GM23338 (cell line): Measurements from ENCODE around the gene NUP62CL. TPM values are rescaled to one million over a fixed set of nuclear protein-coding genes. Genes with fewer than 3 reads are reported as not detected.

ENCODE experiments used
- ATAC-seq: fragments of 200-7000 bp; cut with Tn5 transposase; 3 replicates; pipeline ENCODE4 v1.9.1; 2020
- DNase-seq: peaks from one replicate; pipeline ENCODE4 v3.0.0-alpha.2; 2015; ENCODE audit warnings: low spot score
- H2AFZ ChIP-seq: fragments of 200-600 bp; sonication (generic); 2 replicates; pipeline ENCODE4 v1.8.0; 2016; ENCODE audit warnings: antibody characterized with exemption, mild to moderate bottlenecking, moderate library complexity
- H3F3A ChIP-seq: fragments of 200-600 bp; sonication (generic); replicated peaks from 2 replicates; pipeline ENCODE4 v1.8.0; 2017; ENCODE audit warnings: antibody characterized with exemption, mixed run types, low read depth
- H3K27ac ChIP-seq: fragments of 200-600 bp; sonication (generic); 2 replicates; pipeline ENCODE4 v1.6.1; 2016; ENCODE audit warnings: low read depth
- H3K27me3 ChIP-seq: fragments of 200-600 bp; sonication (generic); 2 replicates; pipeline ENCODE4 v1.8.0; 2016; ENCODE audit warnings: mild to moderate bottlenecking, mixed run types, moderate library complexity; ENCODE audit not compliant: insufficient read depth
- H3K36me3 ChIP-seq: fragments of 200-600 bp; sonication (generic); 2 replicates; pipeline ENCODE4 v1.8.0; 2016; ENCODE audit warnings: mild to moderate bottlenecking; ENCODE audit not compliant: insufficient read depth
- H3K4me1 ChIP-seq: fragments of 200-600 bp; sonication (generic); 2 replicates; pipeline ENCODE4 v1.8.0; 2016; ENCODE audit warnings: mild to moderate bottlenecking, moderate library complexity; ENCODE audit not compliant: insufficient read depth
- H3K4me2 ChIP-seq: fragments of 200-600 bp; sonication (generic); 2 replicates; pipeline ENCODE4 v1.7.1; 2017; ENCODE audit warnings: mixed run types
- H3K4me3 ChIP-seq: fragments of 200-600 bp; sonication (generic); 2 replicates; pipeline ENCODE4 v1.6.1; 2016; ENCODE audit warnings: mixed run types
- H3K79me2 ChIP-seq: fragments of 200-600 bp; sonication (generic); replicated peaks from 2 replicates; pipeline ENCODE4 v1.8.0; 2017; ENCODE audit warnings: mild to moderate bottlenecking; ENCODE audit not compliant: insufficient read depth
- H3K9me2 ChIP-seq: fragments of 200-600 bp; sonication (generic); 2 replicates; pipeline ENCODE4 v1.8.0; 2017; ENCODE audit not compliant: insufficient read depth
- H4K20me1 ChIP-seq: fragments of 200-600 bp; sonication (generic); replicated peaks from 2 replicates; pipeline ENCODE4 v1.8.0; 2017; ENCODE audit warnings: mild to moderate bottlenecking; ENCODE audit not compliant: insufficient read depth
- H3K27ac Mint-ChIP-seq: 2 replicates; pipeline ENCODE4 v1.8.0; 2020; ENCODE audit warnings: inconsistent platforms, mild to moderate bottlenecking, moderate library complexity, mixed read lengths
- H3K27me3 Mint-ChIP-seq: 3 replicates; pipeline ENCODE4 v1.8.0; 2022; ENCODE audit warnings: low read depth, mild to moderate bottlenecking, moderate library complexity, mixed read lengths, inconsistent platforms; ENCODE audit not compliant: insufficient read depth, poor library complexity
- H3K36me3 Mint-ChIP-seq: 3 replicates; pipeline ENCODE4 v1.8.0; 2021; ENCODE audit warnings: low read depth, mild to moderate bottlenecking, inconsistent platforms, moderate library complexity, mixed read lengths
- H3K4me1 Mint-ChIP-seq: 3 replicates; pipeline ENCODE4 v1.8.0; 2020; ENCODE audit warnings: mild to moderate bottlenecking, inconsistent platforms, mixed read lengths
- H3K4me3 Mint-ChIP-seq: 3 replicates; pipeline ENCODE4 v1.8.0; 2021; ENCODE audit warnings: moderate library complexity, mild to moderate bottlenecking, inconsistent platforms, mixed read lengths
- H3K9me3 Mint-ChIP-seq: 3 replicates; pipeline ENCODE4 v1.8.0; 2020; ENCODE audit warnings: moderate library complexity, mild to moderate bottlenecking, inconsistent platforms, mixed read lengths
- CREB1 ChIP-seq: fragments of 250-450 bp; sonication (Bioruptor Pico); IDR thresholded peaks from 2 replicates; pipeline ENCODE4 v1.5.0; 2020; ENCODE audit warnings: low read depth, mild to moderate bottlenecking, moderate library complexity
- CTCF ChIP-seq, 2 experiments: fragments of 200-600 bp in 1 of 2; sonication (generic) in 1 of 2; conservative IDR thresholded peaks; 2 replicates each; pipeline versions ENCODE4 v1.5.1 to v1.6.1; 2016 to 2017; ENCODE audit warnings: antibody characterized with exemption in 2 of 2, low read depth in 2 of 2, mild to moderate bottlenecking in 2 of 2, moderate library complexity in 1 of 2
- ETS1 ChIP-seq: IDR thresholded peaks from 2 replicates; pipeline ENCODE4 v1.6.1; 2016; ENCODE audit warnings: antibody characterized with exemption
- EZH2 ChIP-seq: fragments of 200-600 bp; sonication (generic); IDR thresholded peaks from one replicate; pipeline ENCODE4 v1.8.0; 2017; ENCODE audit warnings: antibody characterized with exemption, mild to moderate bottlenecking, low read depth; ENCODE audit not compliant: unreplicated experiment
- EZH2phosphoT487 ChIP-seq: fragments of 200-600 bp; sonication (generic); IDR thresholded peaks from one replicate; pipeline ENCODE4 v1.8.1; 2018; ENCODE audit warnings: antibody characterized with exemption; ENCODE audit not compliant: unreplicated experiment
- JUNB ChIP-seq: IDR thresholded peaks from one replicate; pipeline ENCODE4 v1.6.1; 2016; ENCODE audit warnings: antibody characterized with exemption; ENCODE audit not compliant: unreplicated experiment
- NANOG ChIP-seq: IDR thresholded peaks from 2 replicates; pipeline ENCODE4 v1.6.1; 2016; ENCODE audit warnings: antibody characterized with exemption, borderline replicate concordance
- POLR2AphosphoS5 ChIP-seq: IDR thresholded peaks from 2 replicates; pipeline ENCODE4 v1.6.1; 2016; ENCODE audit warnings: antibody characterized with exemption, low read depth
- REST ChIP-seq: IDR thresholded peaks from one replicate; pipeline ENCODE4 v1.6.1; 2018; ENCODE audit warnings: antibody characterized with exemption; ENCODE audit not compliant: unreplicated experiment
- STAT1 ChIP-seq: IDR thresholded peaks from one replicate; pipeline ENCODE4 v1.6.1; 2016; ENCODE audit warnings: antibody characterized with exemption; ENCODE audit not compliant: unreplicated experiment
- ZNF114 ChIP-seq: fragments of 250-450 bp; sonication (Bioruptor Pico); IDR thresholded peaks from 2 replicates; pipeline ENCODE4 v1.5.0; 2020; ENCODE audit warnings: mild to moderate bottlenecking, moderate library complexity
- ZNF331 ChIP-seq: fragments of 250-450 bp; sonication (Bioruptor Pico); IDR thresholded peaks from 2 replicates; pipeline ENCODE4 v1.5.0; 2020; ENCODE audit warnings: low read depth, mild to moderate bottlenecking, moderate library complexity
- ZNF462 ChIP-seq: fragments of 250-450 bp; sonication (Bioruptor Pico); IDR thresholded peaks from 2 replicates; pipeline ENCODE4 v1.5.0; 2020; ENCODE audit warnings: mild to moderate bottlenecking, moderate library complexity
- polyA plus RNA-seq: library from polyadenylated mRNA; unstranded; fragments of >200 nt; fragmentation: Nextera tagmentation; extraction: Ambion mirVana; gene quantifications from 2 replicates; pipeline ENCODE4 v1.2.1, GENCODE V29; 2016
- total RNA-seq: library from RNA; depleted of rRNA; stranded (reverse); fragments of >200 nt; shearing (Covaris generic); gene quantifications from 2 replicates; pipeline ENCODE4 v1.2.3, GENCODE V29; 2014

Gene NUP62CL
- total and polyA plus RNA-seq, 2 experiments from 2014 or later = 5.8 to 11.2 TPM

- no peak overlapping the region for H3K4me3 Mint-ChIP-seq
These were observed 87.0 kb downstream of the NUP62CL start for GRCh38 chrX:107119283-107119682.

More at GRCh38 chrX:107119283-107119682, 87.0 kb downstream of the NUP62CL start:
- H3K4me1 Mint-ChIP-seq = peaks cover 7% of the 10 kb centered on the region
- no peaks in the 10 kb centered on the region for H3F3A ChIP-seq
- H3K9me3 Mint-ChIP-seq = no peaks in the 10 kb centered on the region
- H3K27ac Mint-ChIP-seq = no peak overlapping the region
- TF ChIP-seq REST (no peak), POLR2AphosphoS5 (no peak), ETS1 (no peak), NANOG (no peak), EZH2 (no peak), JUNB (no peak), EZH2phosphoT487 (no peak), ZNF331 (CRISPR knock-in tag) (no peak), CREB1 (CRISPR knock-in tag) (no peak), CTCF (conservative IDR thresholded peaks at IDR 0.05; ENCODE audit: low read depth in 2 of 2) (no peak), STAT1 (no peak), ZNF114 (CRISPR knock-in tag) (no peak), ZNF462 (CRISPR knock-in tag) (no peak)
- 0 out of 2 replicates have a peak, but pooled peaks cover 4% of the 10 kb centered on the region for H3K4me1 ChIP-seq
- ATAC-seq = no peak
- H3K27me3 ChIP-seq = no peaks in the 10 kb centered on the region
- H3K36me3 ChIP-seq = peaks cover 8% of the 10 kb centered on the region; the same call in 1 of the 2 replicates
- no peaks in the 10 kb centered on the region for H4K20me1 ChIP-seq
- no peak overlapping the region for H3K27ac ChIP-seq
- H3K4me3 ChIP-seq = no peak overlapping the region
- no peak overlapping the region for H3K4me2 ChIP-seq
- no peak overlapping the region for H2AFZ ChIP-seq
- peaks cover 3% of the 10 kb centered on the region for H3K27me3 Mint-ChIP-seq
- H3K9me2 ChIP-seq = no peaks in the 10 kb centered on the region
- peaks cover 26% of the 10 kb centered on the region for H3K36me3 Mint-ChIP-seq
- peaks cover 9% of the 10 kb centered on the region for H3K79me2 ChIP-seq
- DNase-seq = no peak
